Measurements from ENCODE around the gene SBNO2.

DNA sequence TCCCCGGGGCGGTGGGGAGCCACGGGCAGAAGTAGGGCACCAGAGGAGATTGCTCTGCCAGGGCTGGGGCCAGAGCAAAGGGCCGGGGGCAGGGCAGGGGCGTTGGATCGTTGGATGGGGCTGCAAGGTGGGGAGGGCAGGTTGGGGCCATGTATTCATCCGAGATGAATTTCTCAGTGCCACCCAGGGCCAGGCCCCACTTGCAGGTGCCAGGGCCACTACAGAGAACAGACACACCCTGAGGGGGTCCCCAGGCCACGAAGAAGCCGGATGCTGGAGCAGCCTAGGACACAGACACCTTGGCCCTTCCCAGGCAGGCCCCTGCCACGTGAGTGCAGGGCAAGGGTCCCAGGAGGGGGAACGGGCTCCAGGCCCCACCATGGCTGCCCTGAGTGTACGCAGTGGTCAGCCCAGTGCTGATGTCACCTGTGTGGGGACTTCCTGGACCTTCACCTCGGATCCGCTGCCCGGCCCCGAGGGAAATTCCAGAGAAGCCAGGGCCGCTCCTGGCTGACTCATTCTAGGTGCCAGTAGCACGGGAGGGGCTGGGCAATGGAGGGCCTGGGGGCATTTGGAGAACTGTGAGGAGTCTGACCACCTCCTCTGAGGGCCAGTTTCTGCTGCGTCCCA lies 9.6 kb upstream of the SBNO2 start:
- TF ChIP-seq, protein P1, sequence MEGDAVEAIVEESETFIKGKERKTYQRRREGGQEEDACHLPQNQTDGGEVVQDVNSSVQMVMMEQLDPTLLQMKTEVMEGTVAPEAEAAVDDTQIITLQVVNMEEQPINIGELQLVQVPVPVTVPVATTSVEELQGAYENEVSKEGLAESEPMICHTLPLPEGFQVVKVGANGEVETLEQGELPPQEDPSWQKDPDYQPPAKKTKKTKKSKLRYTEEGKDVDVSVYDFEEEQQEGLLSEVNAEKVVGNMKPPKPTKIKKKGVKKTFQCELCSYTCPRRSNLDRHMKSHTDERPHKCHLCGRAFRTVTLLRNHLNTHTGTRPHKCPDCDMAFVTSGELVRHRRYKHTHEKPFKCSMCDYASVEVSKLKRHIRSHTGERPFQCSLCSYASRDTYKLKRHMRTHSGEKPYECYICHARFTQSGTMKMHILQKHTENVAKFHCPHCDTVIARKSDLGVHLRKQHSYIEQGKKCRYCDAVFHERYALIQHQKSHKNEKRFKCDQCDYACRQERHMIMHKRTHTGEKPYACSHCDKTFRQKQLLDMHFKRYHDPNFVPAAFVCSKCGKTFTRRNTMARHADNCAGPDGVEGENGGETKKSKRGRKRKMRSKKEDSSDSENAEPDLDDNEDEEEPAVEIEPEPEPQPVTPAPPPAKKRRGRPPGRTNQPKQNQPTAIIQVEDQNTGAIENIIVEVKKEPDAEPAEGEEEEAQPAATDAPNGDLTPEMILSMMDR (IDR thresholded peaks at IDR 0.05) = no peak
- no peak for TF ChIP-seq RAD21 (IDR thresholded peaks at IDR 0.05; ENCODE audit: low read length)
- no peak for TF ChIP-seq RCOR1 (IDR thresholded peaks at IDR 0.05; ENCODE audit: low read length)
- no peak for TF ChIP-seq POLR2AphosphoS5 (IDR thresholded peaks at IDR 0.05; ENCODE audit: low read depth, low read length)
- TF ChIP-seq SIN3A (IDR thresholded peaks at IDR 0.05; ENCODE audit: borderline replicate concordance, low read depth, low read length) = no peak
- no peak for TF ChIP-seq RFX5 (IDR thresholded peaks at IDR 0.05; ENCODE audit: low read length)
- TF ChIP-seq GABPA (IDR thresholded peaks at IDR 0.05; ENCODE audit: low read depth) = no peak
- no peak for TF ChIP-seq MXI1 (IDR thresholded peaks at IDR 0.05; ENCODE audit: low read depth, low read length)
- no peak for TF ChIP-seq FOXJ3 (CRISPR knock-in tag; IDR thresholded peaks at IDR 0.05)
- TF ChIP-seq EP300 (IDR thresholded peaks at IDR 0.05; ENCODE audit: borderline replicate concordance in 1 of 2, low read depth in 1 of 2, low read length in 1 of 2) = no peak
- peak; percentile 42; the same call in 1 of the 2 replicates for TF ChIP-seq FOSL2 (IDR thresholded peaks at IDR 0.05; ENCODE audit: borderline replicate concordance, low read depth)
- no peak for TF ChIP-seq RXRA (IDR thresholded peaks at IDR 0.05; ENCODE audit: borderline replicate concordance, low read depth)
- TF ChIP-seq NRF1 (IDR thresholded peaks at IDR 0.05; ENCODE audit: low read depth, low read length) = no peak

Data from SK-N-SH (cell line).